Measurements from ENCODE around the gene PHOSPHO2.

PHOSPHO2 gene

GRCh38 chr2:169694113-169694893 lies at the start of gene PHOSPHO2, which contains the start of gene CFAP210:
Gene PHOSPHO2, plus strand, starts transcription at chr2:169694469. Its CDS starts 6,503 bp downstream, at chr2:169700972.
Gene CFAP210, minus strand, starts transcription at chr2:169694405. Its CDS starts 78 bp downstream, at chr2:169694327.
- DNase-seq (ENCODE audit: low read depth in 2 of 2) = peak; percentile 96 to 98

- no peak for DNase-seq (ENCODE audit: low read depth in 2 of 2)
Observed at GRCh38 chr2:169647496-169647895, 46.8 kb upstream of the PHOSPHO2 start.

- no peak for DNase-seq (ENCODE audit: low read depth in 2 of 2)
Observed at GRCh38 chr2:169649278-169649677, 45.0 kb upstream of the PHOSPHO2 start.

- DNase-seq (ENCODE audit: low read depth in 2 of 2) = no peak
Observed at GRCh38 chr2:169653636-169654035, 40.6 kb upstream of the PHOSPHO2 start.

- DNase-seq (ENCODE audit: low read depth in 2 of 2) = no peak
Observed at GRCh38 chr2:169656164-169656563, 38.1 kb upstream of the PHOSPHO2 start.

GRCh38 chr2:169658877-169659276 lies 35.4 kb upstream of the PHOSPHO2 start:
- no peak for DNase-seq (ENCODE audit: low read depth in 2 of 2)

GRCh38 chr2:169659320-169659719 lies 34.9 kb upstream of the PHOSPHO2 start:
- DNase-seq (ENCODE audit: low read depth in 2 of 2) = no peak

GRCh38 chr2:169661265-169661664 lies 33.0 kb upstream of the PHOSPHO2 start:
- no peak for DNase-seq (ENCODE audit: low read depth in 2 of 2)

- DNase-seq (ENCODE audit: low read depth in 2 of 2) = no peak
Observed at GRCh38 chr2:169662744-169663143, 31.5 kb upstream of the PHOSPHO2 start.

- DNase-seq (ENCODE audit: low read depth in 2 of 2) = no peak
Observed at GRCh38 chr2:169663247-169663646, 31.0 kb upstream of the PHOSPHO2 start.

- DNase-seq (ENCODE audit: low read depth in 2 of 2) = no peak
Observed at GRCh38 chr2:169664600-169664977, 29.7 kb upstream of the PHOSPHO2 start.

GRCh38 chr2:169664978-169665930 lies 29.0 kb upstream of the PHOSPHO2 start:
- DNase-seq (ENCODE audit: low read depth in 2 of 2) = no peak

- no peak for DNase-seq (ENCODE audit: low read depth in 2 of 2)
Observed at GRCh38 chr2:169667583-169667982, 26.7 kb upstream of the PHOSPHO2 start.

GRCh38 chr2:169670215-169670651 lies 24.0 kb upstream of the PHOSPHO2 start:
- DNase-seq (ENCODE audit: low read depth in 2 of 2) = no peak

- no peak for DNase-seq (ENCODE audit: low read depth in 2 of 2)
Observed at GRCh38 chr2:169670937-169671336, 23.3 kb upstream of the PHOSPHO2 start.

- DNase-seq (ENCODE audit: low read depth in 2 of 2) = no peak
Observed at GRCh38 chr2:169672406-169672805, 21.9 kb upstream of the PHOSPHO2 start.

- DNase-seq (ENCODE audit: low read depth in 2 of 2) = no peak
Observed at GRCh38 chr2:169673106-169673505, 21.2 kb upstream of the PHOSPHO2 start.

- no peak for DNase-seq (ENCODE audit: low read depth in 2 of 2)
Observed at GRCh38 chr2:169673921-169674320, 20.3 kb upstream of the PHOSPHO2 start.

GRCh38 chr2:169676357-169676756 lies 17.9 kb upstream of the PHOSPHO2 start:
- no peak for DNase-seq (ENCODE audit: low read depth in 2 of 2)

GRCh38 chr2:169676850-169677249 lies 17.4 kb upstream of the PHOSPHO2 start:
- no peak for DNase-seq (ENCODE audit: low read depth in 2 of 2)

- no peak for DNase-seq (ENCODE audit: low read depth in 2 of 2)
Observed at GRCh38 chr2:169683054-169683424, 11.2 kb upstream of the PHOSPHO2 start.

GRCh38 chr2:169683425-169684134 lies 10.7 kb upstream of the PHOSPHO2 start:
- no peak for DNase-seq (ENCODE audit: low read depth in 2 of 2)

Measured in stimulated activated CD8-positive, alpha-beta memory T cell treated with anti-CD3 and anti-CD28 coated beads, Interleukin-15, amount 100 ng/mL, for 4 hours (primary cell).